H1 (cell line): ENCODE measurements around the gene TTC31. TPM values are rescaled to one million over a fixed set of nuclear protein-coding genes. Genes with fewer than 3 reads are reported as not detected.

Experiments used
- CTCF ChIA-PET: fragments of 300-600 bp; sonication (Branson Sonifier 250); formaldehyde crosslinking; loops from one replicate; lab custom pipeline; 2021; ENCODE audit not compliant: partially characterized antibody; lab: Charles Lee
- POLR2A ChIA-PET: fragments of 300-600 bp; sonication (Branson Sonifier 250); formaldehyde crosslinking; loops from one replicate; lab custom pipeline; 2021; ENCODE audit warnings: inconsistent platforms; ENCODE audit not compliant: partially characterized antibody; lab: Charles Lee
- DNase-seq, 2 experiments: peaks; one replicate each; pipeline versions ENCODE4 v3.0.0 to v3.0.0-alpha.2; 2010 to 2022; ENCODE audit warnings: low spot score in 2 of 2, low read depth in 1 of 2, mixed read lengths in 1 of 2
- FAIRE-seq: peaks from 2 replicates; lab custom pipeline; 2011; peaks lifted over from hg19 to GRCh38; lab: Jason Lieb, UNC
- H2AFZ ChIP-seq: 2 replicates; pipeline ENCODE4 v1.8.1; 2012; ENCODE audit warnings: low read length, inconsistent platforms
- H2AK5ac ChIP-seq: 2 replicates; pipeline ENCODE4 v1.6.1; 2013; ENCODE audit warnings: low read depth, low read length
- H2BK120ac ChIP-seq: replicated peaks from 2 replicates; pipeline ENCODE3; 2013; ENCODE audit warnings: low read depth, low read length, inconsistent platforms
- H2BK12ac ChIP-seq: 2 replicates; pipeline ENCODE4 v1.6.1; 2013; ENCODE audit warnings: low read depth, low read length
- H2BK15ac ChIP-seq: 2 replicates; pipeline ENCODE4 v1.6.1; 2013; ENCODE audit warnings: low read length
- H2BK20ac ChIP-seq: 2 replicates; pipeline ENCODE4 v1.6.1; 2013; ENCODE audit warnings: low read length
- H2BK5ac ChIP-seq: 2 replicates; pipeline ENCODE4 v1.6.1; 2013; ENCODE audit warnings: low read depth, low read length
- H3K14ac ChIP-seq: 2 replicates; pipeline ENCODE4 v1.6.1; 2013; ENCODE audit warnings: inconsistent platforms; ENCODE audit not compliant: insufficient read length
- H3K18ac ChIP-seq: 2 replicates; pipeline ENCODE4 v1.6.1; 2013; ENCODE audit warnings: low read length; ENCODE audit errors: extremely low read depth
- H3K23ac ChIP-seq: 2 replicates; pipeline ENCODE4 v1.6.1; 2013; ENCODE audit warnings: inconsistent platforms; ENCODE audit not compliant: insufficient read length
- H3K23me2 ChIP-seq: 2 replicates; pipeline ENCODE4 v1.6.1; 2013; ENCODE audit warnings: low read depth, low read length
- H3K27ac ChIP-seq: 2 replicates; pipeline ENCODE4 v1.6.1; 2011; ENCODE audit warnings: low read depth, low read length, inconsistent platforms
- H3K27me3 ChIP-seq, 4 experiments: replicated peaks in 1 of 4; 1 replicate in 1 of 4; 2 replicates in 3 of 4; pipeline versions ENCODE4 v1.6.1 to v1.8.1; 2011 to 2013; ENCODE audit warnings: low read length in 3 of 4, mild to moderate bottlenecking in 3 of 4, inconsistent platforms in 2 of 4, mixed read lengths in 2 of 4, moderate library complexity in 1 of 4; ENCODE audit not compliant: control insufficient read depth in 3 of 4, insufficient read depth in 3 of 4; ENCODE audit errors: extremely low read depth in 1 of 4
- H3K36me3 ChIP-seq, 4 experiments: 2 replicates each; pipeline versions ENCODE4 v1.6.1 to v1.8.1; 2011 to 2013; ENCODE audit warnings: mild to moderate bottlenecking in 4 of 4, low read length in 3 of 4, moderate library complexity in 2 of 4, control low read depth in 1 of 4, inconsistent platforms in 1 of 4; ENCODE audit not compliant: insufficient read depth in 4 of 4, control insufficient read depth in 2 of 4
- H3K4ac ChIP-seq: replicated peaks from 2 replicates; pipeline ENCODE3; 2013; ENCODE audit warnings: low read length, low read depth, mixed read lengths, inconsistent platforms; ENCODE audit not compliant: insufficient read length
- H3K4me1 ChIP-seq, 4 experiments: replicated peaks in 1 of 4; 1 replicate in 1 of 4; 2 replicates in 3 of 4; pipeline versions ENCODE4 v1.6.1 to v1.8.1; 2011 to 2013; ENCODE audit warnings: low read length in 3 of 4, inconsistent platforms in 2 of 4, mixed read lengths in 1 of 4; ENCODE audit not compliant: insufficient read depth in 4 of 4, control insufficient read depth in 3 of 4
- H3K4me2 ChIP-seq, 2 experiments: 2 replicates each; pipeline versions ENCODE4 v1.6.1 to v1.8.1; 2011 to 2013; ENCODE audit warnings: low read depth in 2 of 2, low read length in 2 of 2, control low read depth in 1 of 2, inconsistent platforms in 1 of 2, mild to moderate bottlenecking in 1 of 2; ENCODE audit not compliant: insufficient read depth in 1 of 2
- H3K4me3 ChIP-seq, 4 experiments: fragments of 200-600, 300-600 bp in 1 of 4; sonication (generic), shearing (Covaris generic), sonication (Bioruptor Twin) in 1 of 4; 2 replicates each; pipeline versions ENCODE4 v1.5.1 to v1.8.1; 2011 to 2016; ENCODE audit warnings: low read length in 4 of 4, low read depth in 3 of 4, control low read depth in 2 of 4, inconsistent platforms in 2 of 4, mild to moderate bottlenecking in 2 of 4, mixed read lengths in 1 of 4, moderate library complexity in 1 of 4; ENCODE audit not compliant: insufficient read depth in 2 of 4; ENCODE audit errors: extremely low read depth in 1 of 4
- H3K56ac ChIP-seq: replicated peaks from 2 replicates; pipeline ENCODE3; 2013; ENCODE audit warnings: low read depth, mild to moderate bottlenecking, mixed read lengths, low read length, inconsistent platforms; ENCODE audit not compliant: insufficient read length
- H3K79me1 ChIP-seq: 2 replicates; pipeline ENCODE4 v1.6.1; 2013; ENCODE audit warnings: low read depth, low read length, control low read depth
- H3K79me2 ChIP-seq, 2 experiments: 2 replicates each; pipeline versions ENCODE4 v1.6.1 to v1.8.1; 2012 to 2013; ENCODE audit warnings: low read length in 2 of 2, mild to moderate bottlenecking in 2 of 2, inconsistent platforms in 1 of 2; ENCODE audit not compliant: insufficient read depth in 2 of 2, control insufficient read depth in 1 of 2
- H3K9ac ChIP-seq, 4 experiments: replicated peaks in 1 of 4; 1 replicate in 1 of 4; 2 replicates in 3 of 4; pipeline versions ENCODE4 v1.6.1 to v1.8.1; 2011 to 2013; ENCODE audit warnings: low read depth in 3 of 4, low read length in 3 of 4, control low read depth in 2 of 4, mild to moderate bottlenecking in 2 of 4, moderate library complexity in 2 of 4, inconsistent platforms in 1 of 4; ENCODE audit errors: extremely low read depth in 1 of 4
- H3K9me3 ChIP-seq, 2 experiments: 2 replicates each; pipeline versions ENCODE4 v1.6.1 to v1.8.1; 2012 to 2013; ENCODE audit warnings: mild to moderate bottlenecking in 2 of 2, moderate library complexity in 2 of 2, control low read depth in 1 of 2, inconsistent platforms in 1 of 2, low read depth in 1 of 2, low read length in 1 of 2, mixed read lengths in 1 of 2; ENCODE audit not compliant: insufficient read depth in 2 of 2
- H4K20me1 ChIP-seq, 2 experiments: replicated peaks in 1 of 2; 2 replicates each; pipeline versions ENCODE3 to v1.8.1; 2011 to 2013; ENCODE audit warnings: inconsistent platforms in 2 of 2, low read length in 2 of 2, mild to moderate bottlenecking in 1 of 2; ENCODE audit not compliant: insufficient read depth in 2 of 2, control insufficient read depth in 1 of 2
- H4K5ac ChIP-seq: 2 replicates; pipeline ENCODE4 v1.6.1; 2013; ENCODE audit warnings: low read length, low read depth, mixed read lengths, inconsistent platforms; ENCODE audit not compliant: insufficient read length
- H4K8ac ChIP-seq: 2 replicates; pipeline ENCODE4 v1.8.0; 2013; ENCODE audit warnings: mild to moderate bottlenecking, moderate library complexity, low read length, inconsistent platforms; ENCODE audit not compliant: insufficient read depth; ENCODE audit errors: extremely low read depth
- H4K91ac ChIP-seq: replicated peaks from 2 replicates; pipeline ENCODE3; 2013; ENCODE audit warnings: low read length, mixed read lengths, inconsistent platforms; ENCODE audit not compliant: insufficient read length
- ASH2L ChIP-seq: fragments of 200-600, 300-600 bp; sonication (generic); IDR thresholded peaks from one replicate; pipeline ENCODE4 v1.7.1; 2017; ENCODE audit warnings: low read length
- CTCF ChIP-seq, 3 experiments: IDR thresholded peaks; 1 replicate in 2 of 3; 2 replicates in 1 of 3; pipeline versions ENCODE4 v1.5.1 to v1.6.1; 2011; ENCODE audit warnings: low read length in 3 of 3, mild to moderate bottlenecking in 3 of 3, inconsistent platforms in 2 of 3, low read depth in 1 of 3, moderate library complexity in 1 of 3; ENCODE audit not compliant: insufficient read depth in 1 of 3; ENCODE audit errors: control extremely low read depth in 1 of 3
- E2F6 ChIP-seq: IDR thresholded peaks from 2 replicates; pipeline ENCODE4 v1.6.1; 2012; ENCODE audit warnings: inconsistent platforms
- RXRA ChIP-seq: IDR thresholded peaks from 2 replicates; pipeline ENCODE4 v1.6.1; 2011; ENCODE audit warnings: low read depth, mild to moderate bottlenecking, low read length, moderate library complexity; ENCODE audit not compliant: insufficient read depth
- SUZ12 ChIP-seq: fragments of 200-600 bp; sonication (generic); IDR thresholded peaks from 2 replicates; pipeline ENCODE4 v1.6.1; 2012; ENCODE audit warnings: mild to moderate bottlenecking, inconsistent platforms, low read length, moderate library complexity, mixed read lengths
- WGBS, 2 experiments: shearing (Covaris generic) in 1 of 2; methylation state at CpG; one replicate each; pipeline versions ENCODE4 v1.1.6 to v1.1.7; 2013 to 2015; ENCODE audit warnings: low lambda C conversion rate in 2 of 2, mixed read lengths in 2 of 2, inconsistent platforms in 1 of 2, low coverage in 1 of 2, missing lambda C conversion rate in 1 of 2; ENCODE audit not compliant: insufficient replicate concordance in 2 of 2, insufficient coverage in 1 of 2, insufficient read length in 1 of 2; ENCODE audit errors: extremely low coverage in 1 of 2, missing lambda C conversion rate in 1 of 2; 5-methylcytosine and 5-hydroxymethylcytosine counted together
- polyA plus RNA-seq, 7 experiments: library from polyadenylated mRNA; depleted of rRNA in 3 of 7; stranded (reverse) in 5 of 7; unstranded in 2 of 7; fragments of >200 nt in 5 of 7; fragments of 200-250 nt in 2 of 7; gene quantifications; 1 replicate in 5 of 7; 2 replicates in 1 of 7; 4 replicates in 1 of 7; pipeline versions ENCODE4 v1.2.1 to v1.2.3, GENCODE V29; 2011 to 2013; ENCODE audit warnings: missing spikeins in 2 of 7, mixed read lengths in 2 of 7
- total RNA-seq: library from RNA; stranded (reverse); fragmentation: NEBNext Ultra II Directional; extraction: Animal tissue kit (Norgen Biotek cat#: 25700); gene quantifications from 2 replicates; pipeline ENCODE4 v1.2.1, GENCODE V29; 2021

The TTC31 gene
- total and polyA plus RNA-seq, 2 of the 8 experiments (the other 6 are each of a cell fraction or from before 2014, with no cell fraction given): 28.8 to 29.9 TPM

DNA sequence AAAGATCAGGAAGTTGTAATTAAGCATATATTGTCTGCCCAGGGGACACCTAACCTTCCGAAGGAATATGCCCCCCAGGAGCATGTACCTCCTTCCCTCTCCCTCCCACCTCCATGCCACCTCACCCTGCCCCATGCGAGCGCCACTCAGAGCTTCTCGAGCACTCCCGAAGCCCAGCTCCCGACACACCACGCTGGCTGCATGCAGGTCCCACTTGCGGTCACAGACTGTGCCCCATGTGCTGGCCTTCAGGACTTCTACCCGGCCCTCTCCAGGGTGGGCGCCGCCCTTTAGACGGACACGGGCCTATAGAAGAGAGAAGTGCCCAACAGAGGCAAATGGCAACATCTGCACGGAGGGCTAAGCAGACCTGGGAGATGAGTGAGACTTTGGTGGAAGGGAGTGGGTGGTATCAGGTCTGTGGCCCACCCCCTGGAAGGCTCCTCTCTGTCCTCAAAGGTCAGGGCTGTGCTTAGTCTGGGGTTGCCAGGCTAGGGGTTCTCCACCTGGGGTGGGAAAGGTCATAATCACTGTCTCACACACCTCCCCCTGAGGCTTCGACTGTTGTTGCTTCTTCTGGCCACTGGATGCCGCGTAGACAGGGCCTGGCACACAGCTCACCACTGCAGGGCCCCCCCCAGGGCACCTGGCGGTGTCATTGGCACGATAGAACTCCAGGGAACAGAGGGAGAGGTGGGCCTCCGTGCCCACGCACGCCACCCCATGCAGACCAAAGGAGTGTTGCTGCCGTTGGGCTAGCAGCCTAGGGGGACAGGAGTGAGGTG is 53.5 kb downstream of the TTC31 start:
- Histone ChIP-seq H3K9ac (no peak overlapping the region), H3K4ac (no peak overlapping the region), H4K5ac (no peak overlapping the region), H3K9me3 (no peaks in the 10 kb centered on the region), H4K20me1 (peaks cover 3 to 10% of the 10 kb centered on the region in 2 experiments), H2AFZ (no peak overlapping the region), H3K27ac (no peak overlapping the region), H3K36me3 (peaks cover 2 to 17% (median 10%) of the 10 kb centered on the region in 4 experiments; a peak in 7 of 8 replicates), H3K4me2 (no peak overlapping the region), H3K79me2 (no peaks in the 10 kb centered on the region), H4K91ac (no peak overlapping the region), H2BK120ac (no peak overlapping the region), H3K18ac (no peak overlapping the region), H2BK12ac (no peak overlapping the region), H3K27me3 (no peaks in the 10 kb centered on the region), H2AK5ac (no peak overlapping the region), H2BK5ac (no peak overlapping the region), H3K4me3 (no peak overlapping the region), H3K79me1 (peaks cover 2% of the 10 kb centered on the region; the same call in 1 of the 2 replicates), H3K23me2 (no peaks in the 10 kb centered on the region; the same call in 1 of the 2 replicates), H3K4me1 (no peaks in the 10 kb centered on the region; a peak in 1 of 7 replicates), H4K8ac (peak overlapping the region; percentile 9; the same call in 1 of the 2 replicates), H3K14ac (no peak overlapping the region), H3K23ac (no peak overlapping the region), H2BK20ac (no peak overlapping the region), H3K56ac (no peak overlapping the region), H2BK15ac (no peak overlapping the region)
- CTCF ChIA-PET: interaction anchor here (0.5 to 1.2 kb wide), 4 partner anchors 10 to 51 kb away, joined by 3 read pairs; no protein-coding TSS in a partner anchor
- FAIRE-seq (no peak), DNase-seq (no peak)
- TF ChIP-seq ASH2L (no peak), RXRA (no peak), CTCF (IDR thresholded peaks at IDR 0.05; ENCODE audit: control extremely low read depth in 1 of 3, insufficient read depth in 1 of 3, low read depth in 1 of 3, low read length in 3 of 3) (no peak), SUZ12 (no peak), E2F6 (no peak)
- WGBS, 2 experiments: 92% methylated on average over 23 of the region's 23 CpGs; no CpG with 5 or more reads in 1 of the 2 experiments
- POLR2A ChIA-PET: interaction anchor here (1.1 to 2.3 kb wide), 4 partner anchors 10 to 38 kb away, joined by 3 to 6 read pairs (median 4); partner anchors contain the start of genes DQX1 and LBX2
